Nephron progenitor cell (in vitro differentiated cells): Measurements from ENCODE around the gene DAP.
"Not testable (repeated sequence)": the region's sequence is repeated elsewhere in the genome, so short reads cannot be mapped to it uniquely, and the experiment has no call there.

ENCODE experiments used
- DNase-seq: peaks from one replicate; pipeline ENCODE4 v3.0.0; 2021
- H3K27ac Mint-ChIP-seq: 2 replicates; pipeline ENCODE4 v1.8.0; 2021; ENCODE audit warnings: mild to moderate bottlenecking, moderate library complexity, mixed read lengths
- H3K27me3 Mint-ChIP-seq: 2 replicates; pipeline ENCODE4 v1.8.0; 2021; ENCODE audit warnings: mild to moderate bottlenecking, low read depth, mixed read lengths; ENCODE audit not compliant: poor library complexity
- H3K36me3 Mint-ChIP-seq: 2 replicates; pipeline ENCODE4 v1.8.0; 2021; ENCODE audit warnings: low read depth, mixed read lengths
- H3K4me1 Mint-ChIP-seq: 2 replicates; pipeline ENCODE4 v1.8.0; 2021; ENCODE audit warnings: mixed read lengths
- H3K4me3 Mint-ChIP-seq: 2 replicates; pipeline ENCODE4 v1.8.0; 2021; ENCODE audit warnings: mild to moderate bottlenecking, moderate library complexity, mixed read lengths
- H3K9me3 Mint-ChIP-seq: 2 replicates; pipeline ENCODE4 v1.8.0; 2021; ENCODE audit warnings: mild to moderate bottlenecking, moderate library complexity, mixed read lengths
- TF ChIP-seq, protein P1 (sequence below): fragments of 200-600 bp; sonication (generic); IDR thresholded peaks from 2 replicates; pipeline ENCODE4 v1.5.0; 2021; ENCODE audit warnings: antibody characterized with exemption

The DAP gene

DNA sequence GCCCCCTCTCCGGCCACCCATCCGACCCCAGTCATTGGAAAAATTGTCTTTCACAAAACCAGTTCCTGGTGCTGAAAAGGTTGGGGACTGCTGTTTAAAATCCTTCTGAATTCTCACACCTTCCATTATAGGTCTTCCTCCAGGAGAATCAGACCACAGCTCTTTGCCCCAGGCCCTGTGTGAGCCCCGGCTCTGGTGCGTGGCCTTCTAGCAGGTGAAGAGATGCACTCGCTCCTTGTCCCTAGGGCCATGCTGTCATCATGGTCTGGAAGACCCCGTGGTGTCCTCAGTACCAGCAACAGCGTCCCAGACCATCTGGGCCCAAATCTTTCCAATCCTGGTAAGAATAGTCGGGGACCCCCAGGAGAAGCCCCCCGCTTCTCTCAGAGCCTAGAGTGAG, 95.2 kb downstream of the DAP start:
- Mint-ChIP-seq H3K36me3 (no peaks in the 10 kb centered on the region), H3K27ac (no peak overlapping the region), H3K4me1 (peaks cover 33% of the 10 kb centered on the region), H3K27me3 (peaks cover 8% of the 10 kb centered on the region), H3K9me3 (no peaks in the 10 kb centered on the region), H3K4me3 (no peak overlapping the region)
- TF ChIP-seq, protein P1, sequence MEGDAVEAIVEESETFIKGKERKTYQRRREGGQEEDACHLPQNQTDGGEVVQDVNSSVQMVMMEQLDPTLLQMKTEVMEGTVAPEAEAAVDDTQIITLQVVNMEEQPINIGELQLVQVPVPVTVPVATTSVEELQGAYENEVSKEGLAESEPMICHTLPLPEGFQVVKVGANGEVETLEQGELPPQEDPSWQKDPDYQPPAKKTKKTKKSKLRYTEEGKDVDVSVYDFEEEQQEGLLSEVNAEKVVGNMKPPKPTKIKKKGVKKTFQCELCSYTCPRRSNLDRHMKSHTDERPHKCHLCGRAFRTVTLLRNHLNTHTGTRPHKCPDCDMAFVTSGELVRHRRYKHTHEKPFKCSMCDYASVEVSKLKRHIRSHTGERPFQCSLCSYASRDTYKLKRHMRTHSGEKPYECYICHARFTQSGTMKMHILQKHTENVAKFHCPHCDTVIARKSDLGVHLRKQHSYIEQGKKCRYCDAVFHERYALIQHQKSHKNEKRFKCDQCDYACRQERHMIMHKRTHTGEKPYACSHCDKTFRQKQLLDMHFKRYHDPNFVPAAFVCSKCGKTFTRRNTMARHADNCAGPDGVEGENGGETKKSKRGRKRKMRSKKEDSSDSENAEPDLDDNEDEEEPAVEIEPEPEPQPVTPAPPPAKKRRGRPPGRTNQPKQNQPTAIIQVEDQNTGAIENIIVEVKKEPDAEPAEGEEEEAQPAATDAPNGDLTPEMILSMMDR: no peak
- DNase-seq: no peak

DNA sequence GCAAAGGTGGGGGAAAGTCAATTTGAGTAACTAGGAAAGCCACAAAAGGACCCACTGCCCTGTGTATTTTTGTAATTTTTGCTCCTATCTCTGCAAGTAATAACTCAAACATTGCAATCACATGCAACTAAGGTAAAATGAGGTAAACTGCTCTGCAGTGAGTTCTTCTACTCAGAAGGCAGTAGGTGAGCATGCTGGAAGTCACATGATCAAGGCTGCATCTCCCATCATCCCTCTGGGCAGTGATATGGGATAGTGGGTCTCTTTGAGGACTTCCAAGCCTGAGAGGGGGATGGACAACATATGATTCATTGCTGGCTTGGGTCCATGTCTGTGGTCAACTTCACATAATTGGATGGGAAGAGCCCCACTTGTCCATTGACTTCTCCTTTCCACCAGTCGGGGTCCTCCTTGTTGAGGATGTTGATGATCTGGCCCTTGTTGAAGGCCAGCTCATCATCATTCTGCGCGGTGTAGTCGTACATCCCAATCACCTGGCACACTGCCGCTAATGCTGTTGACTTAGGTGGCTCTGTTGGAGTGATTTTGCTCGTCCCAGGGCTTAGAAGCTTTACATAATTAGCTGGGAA, 96.8 kb downstream of the DAP start:
- not testable (repeated sequence) for H3K4me3 Mint-ChIP-seq, H3K27me3 Mint-ChIP-seq, H3K9me3 Mint-ChIP-seq, DNase-seq, H3K27ac Mint-ChIP-seq, H3K36me3 Mint-ChIP-seq
- peaks cover 33% of the 10 kb centered on the region for H3K4me1 Mint-ChIP-seq

GRCh38 chr5:10663489-10664179, 97.4 kb downstream of the DAP start:
- peak; percentile 28 for DNase-seq

DNA sequence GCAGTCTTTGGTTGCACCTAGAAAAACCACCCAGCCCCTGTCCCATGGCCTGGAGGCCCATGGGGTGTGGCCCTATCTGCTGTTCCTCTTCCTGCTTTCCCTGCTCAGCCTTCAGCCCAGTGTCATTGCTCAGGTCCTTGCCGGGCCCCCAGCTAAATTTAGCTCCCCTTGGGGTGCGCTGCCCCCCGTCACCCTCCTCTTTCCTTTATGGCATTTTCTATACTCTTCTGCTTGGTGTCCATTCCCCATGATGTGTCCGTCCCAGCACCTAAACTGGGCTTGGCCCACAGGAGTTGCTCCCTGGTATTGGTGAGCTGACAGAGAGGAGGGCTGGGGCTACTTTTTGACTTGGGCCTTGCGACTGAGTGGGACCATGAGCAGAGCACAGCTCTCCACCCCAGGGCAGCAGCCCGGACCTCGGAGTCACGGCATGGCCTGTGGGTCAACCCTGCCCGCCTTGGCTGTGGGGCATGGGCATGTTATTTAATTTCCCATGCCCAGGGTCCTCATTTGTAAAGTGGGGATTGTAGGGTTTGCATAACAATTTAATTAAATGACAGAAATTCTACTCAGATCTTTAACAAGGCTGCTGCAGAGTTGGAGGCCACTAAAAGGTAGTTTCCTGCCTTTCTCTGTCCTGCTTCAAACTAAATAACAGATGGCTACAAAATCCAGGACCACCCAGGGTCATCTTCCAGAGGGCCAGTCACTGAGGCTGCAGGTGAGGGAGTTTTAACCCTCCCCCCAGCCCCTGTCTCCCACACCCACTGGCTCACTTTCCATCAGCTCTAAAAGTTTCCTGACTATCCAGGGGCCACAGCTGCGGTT, 98.2 kb downstream of the DAP start:
- TF ChIP-seq, protein P1: no peak
- Mint-ChIP-seq H3K4me3 (no peak overlapping the region), H3K27ac (no peak overlapping the region), H3K9me3 (no peaks in the 10 kb centered on the region), H3K27me3 (peaks cover 7% of the 10 kb centered on the region), H3K36me3 (no peaks in the 10 kb centered on the region), H3K4me1 (peaks cover 33% of the 10 kb centered on the region)
- no peak for DNase-seq

More at GRCh38 chr5:10663489-10664179, 97.4 kb downstream of the DAP start:
- Mint-ChIP-seq H3K4me3 (no peak overlapping the region), H3K36me3 (no peaks in the 10 kb centered on the region), H3K27ac (no peak overlapping the region), H3K27me3 (peaks cover 7% of the 10 kb centered on the region), H3K9me3 (no peaks in the 10 kb centered on the region), H3K4me1 (peaks cover 33% of the 10 kb centered on the region)
- TF ChIP-seq, protein P1: no peak

GRCh38 chr5:10662083-10662482, 99.0 kb downstream of the DAP start:
- Mint-ChIP-seq H3K27ac (no peak overlapping the region), H3K4me3 (no peak overlapping the region), H3K36me3 (no peaks in the 10 kb centered on the region), H3K9me3 (no peaks in the 10 kb centered on the region), H3K4me1 (peaks cover 30% of the 10 kb centered on the region), H3K27me3 (peaks cover 7% of the 10 kb centered on the region)
- DNase-seq: no peak
- TF ChIP-seq, protein P1: no peak

DNA sequence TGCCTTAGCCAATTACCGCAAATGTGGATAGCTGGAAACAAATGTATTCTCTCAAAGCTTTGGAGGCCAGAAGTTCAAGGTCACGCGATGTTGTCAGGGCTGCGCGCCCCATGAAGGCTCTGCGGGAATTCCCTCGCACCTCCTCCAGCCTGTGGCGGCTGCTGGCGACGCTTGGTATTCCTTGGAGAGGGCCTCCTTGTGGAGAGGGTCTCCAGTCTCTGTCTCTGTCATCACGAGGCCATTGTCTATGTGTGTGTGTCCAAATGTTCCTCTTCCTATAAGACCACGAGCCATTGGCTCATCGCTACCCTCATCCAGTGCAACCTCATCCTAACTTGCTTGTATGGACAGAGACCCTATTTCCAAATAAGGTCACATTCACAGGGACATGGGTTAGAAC, 99.6 kb downstream of the DAP start:
- Mint-ChIP-seq H3K27me3 (peaks cover 7% of the 10 kb centered on the region), H3K9me3 (no peaks in the 10 kb centered on the region), H3K27ac (no peak overlapping the region), H3K4me1 (peaks cover 23% of the 10 kb centered on the region), H3K36me3 (no peaks in the 10 kb centered on the region), H3K4me3 (no peak overlapping the region)
- TF ChIP-seq, protein P1: no peak
- no peak for DNase-seq
